ENCODE results near the gene SORCS2.

Gene SORCS2

GRCh38 chr4:7463566-7464258, 271.4 kb downstream of the SORCS2 start:
- FAIRE-seq = no peak

- no peak for FAIRE-seq
These were observed 271.9 kb downstream of the SORCS2 start for GRCh38 chr4:7464259-7464655.

GRCh38 chr4:7465017-7465416, 272.7 kb downstream of the SORCS2 start:
- FAIRE-seq = no peak

- no peak for FAIRE-seq
These were observed 273.9 kb downstream of the SORCS2 start for GRCh38 chr4:7466215-7466614.

GRCh38 chr4:7466904-7467303, 274.6 kb downstream of the SORCS2 start:
- FAIRE-seq = no peak

GRCh38 chr4:7467471-7467870, 275.1 kb downstream of the SORCS2 start:
- no peak for FAIRE-seq

GRCh38 chr4:7469023-7469422, 276.7 kb downstream of the SORCS2 start:
- no peak for FAIRE-seq

GRCh38 chr4:7470111-7470510, 277.8 kb downstream of the SORCS2 start:
- FAIRE-seq = no peak

GRCh38 chr4:7470522-7471128, 278.3 kb downstream of the SORCS2 start:
- FAIRE-seq = no peak

- FAIRE-seq = no peak
These were observed 280.2 kb downstream of the SORCS2 start for GRCh38 chr4:7472442-7473013.

- no peak for FAIRE-seq
These were observed 280.7 kb downstream of the SORCS2 start for GRCh38 chr4:7473081-7473480.

- no peak for FAIRE-seq
These were observed 282.0 kb downstream of the SORCS2 start for GRCh38 chr4:7474320-7474719.

GRCh38 chr4:7475207-7475606, 282.9 kb downstream of the SORCS2 start:
- no peak for FAIRE-seq

GRCh38 chr4:7476820-7477219, 284.5 kb downstream of the SORCS2 start:
- no peak for FAIRE-seq

GRCh38 chr4:7477695-7478094, 285.4 kb downstream of the SORCS2 start:
- FAIRE-seq = no peak

- FAIRE-seq = no peak
These were observed 286.3 kb downstream of the SORCS2 start for GRCh38 chr4:7478665-7479064.

- FAIRE-seq = no peak
These were observed 288.1 kb downstream of the SORCS2 start for GRCh38 chr4:7480423-7480822.

GRCh38 chr4:7481227-7481626, 288.9 kb downstream of the SORCS2 start:
- FAIRE-seq = no peak

GRCh38 chr4:7485096-7485495, 292.8 kb downstream of the SORCS2 start:
- no peak for FAIRE-seq

- no peak for FAIRE-seq
These were observed 293.8 kb downstream of the SORCS2 start for GRCh38 chr4:7486101-7486500.

GRCh38 chr4:7487502-7487901, 295.2 kb downstream of the SORCS2 start:
- no peak for FAIRE-seq

GRCh38 chr4:7487998-7488671, 295.8 kb downstream of the SORCS2 start:
- FAIRE-seq = no peak

- FAIRE-seq = no peak
These were observed 299.6 kb downstream of the SORCS2 start for GRCh38 chr4:7491915-7492314.
